Heart left ventricle (tissue), 13 donors: ENCODE data around the gene KRTAP10-10.

Experiments used
- CTCF ChIP-seq, 12 donors: fragments of 200-600 bp; sonication (generic) in 4 of 12; IDR thresholded peaks; one replicate each; pipeline versions ENCODE4 v1.5.0 to v1.8.0; 2018 to 2022; ENCODE audit warnings: antibody characterized with exemption in 12 of 12, mild to moderate bottlenecking in 5 of 12
- POLR2A ChIP-seq, 2 donors: fragments of 450-650 bp; IDR thresholded peaks; one replicate each; pipeline ENCODE4 v1.6.1; 2017; ENCODE audit warnings: antibody characterized with exemption in 2 of 2, mild to moderate bottlenecking in 2 of 2, moderate library complexity in 2 of 2
- donor health status: ischemic (EF 13 %, LVEDD 7.1; RV severe dilation, severe dysfunction).
- donor health status: DM: no; HTN: yes; CAD: no.
- donor health status: DM: no; HTN: no; CAD: no.
- donor health status: ischemic (EF 25% LVEDD 6.9; RV normal size, moderate dysfunction).
- donor health status: ischemic (EF 25% LVEDD 5.7; RV mildly dilated, moderate dysfunction).
- donor health status: ischemic (EF 35%, LVEDD 5.7; RV mildly dilated, moderate dysfunction).
- donor health status: nonischemic (EF 11% LVEDD 7.7; RV severe dilation, severe dysfunction).
- donor health status: DM: yes; HTN: yes; CAD: no.
- donor health status: PGD.
- donor health status: ischemic (EF 29% LVEDD 5.4; RV normal size, mild dysfunction).
- donor health status: nonischemic (EF 23%, LVEDD 6.1; RV moderate dilation, normal function).

- TF ChIP-seq POLR2A (IDR thresholded peaks at IDR 0.05) (no peak), CTCF (IDR thresholded peaks at IDR 0.05) (no peak)
Measured at GRCh38 chr21:44619886-44620285, 17.3 kb upstream of the KRTAP10-10 start.
